ENCODE data around the gene SPAG16. TPM values are rescaled to one million over a fixed set of nuclear protein-coding genes. Genes with fewer than 3 reads are reported as not detected.

The SPAG16 gene
- total and polyA plus RNA-seq, 2 of the 13 experiments (the other 11 are each of a cell fraction or from before 2014, with no cell fraction given) = 9.6 to 26.5 TPM

DNA sequence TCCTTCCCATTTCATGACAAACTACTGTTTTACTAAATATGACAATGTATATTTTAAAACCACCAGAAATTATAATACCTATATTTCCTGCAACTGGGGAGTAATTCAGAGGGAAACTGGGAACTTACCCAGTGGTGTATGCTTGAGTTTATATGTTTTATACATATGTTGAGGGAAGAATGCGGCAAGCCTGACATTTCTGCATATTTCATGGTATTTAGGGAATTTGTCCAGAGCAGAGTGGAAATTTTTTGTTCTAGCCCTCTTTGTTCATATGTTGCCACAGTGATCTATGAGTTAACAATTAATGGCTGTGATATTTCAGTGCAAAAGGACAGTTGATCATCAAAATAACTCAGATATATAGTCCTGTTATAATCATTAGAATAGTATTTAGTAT lies 895.8 kb downstream of the SPAG16 start:
- no peak overlapping the region for H3K27ac ChIP-seq (ENCODE audit: extremely low read length, insufficient read depth, low read length)
- TF ChIP-seq, protein P1, sequence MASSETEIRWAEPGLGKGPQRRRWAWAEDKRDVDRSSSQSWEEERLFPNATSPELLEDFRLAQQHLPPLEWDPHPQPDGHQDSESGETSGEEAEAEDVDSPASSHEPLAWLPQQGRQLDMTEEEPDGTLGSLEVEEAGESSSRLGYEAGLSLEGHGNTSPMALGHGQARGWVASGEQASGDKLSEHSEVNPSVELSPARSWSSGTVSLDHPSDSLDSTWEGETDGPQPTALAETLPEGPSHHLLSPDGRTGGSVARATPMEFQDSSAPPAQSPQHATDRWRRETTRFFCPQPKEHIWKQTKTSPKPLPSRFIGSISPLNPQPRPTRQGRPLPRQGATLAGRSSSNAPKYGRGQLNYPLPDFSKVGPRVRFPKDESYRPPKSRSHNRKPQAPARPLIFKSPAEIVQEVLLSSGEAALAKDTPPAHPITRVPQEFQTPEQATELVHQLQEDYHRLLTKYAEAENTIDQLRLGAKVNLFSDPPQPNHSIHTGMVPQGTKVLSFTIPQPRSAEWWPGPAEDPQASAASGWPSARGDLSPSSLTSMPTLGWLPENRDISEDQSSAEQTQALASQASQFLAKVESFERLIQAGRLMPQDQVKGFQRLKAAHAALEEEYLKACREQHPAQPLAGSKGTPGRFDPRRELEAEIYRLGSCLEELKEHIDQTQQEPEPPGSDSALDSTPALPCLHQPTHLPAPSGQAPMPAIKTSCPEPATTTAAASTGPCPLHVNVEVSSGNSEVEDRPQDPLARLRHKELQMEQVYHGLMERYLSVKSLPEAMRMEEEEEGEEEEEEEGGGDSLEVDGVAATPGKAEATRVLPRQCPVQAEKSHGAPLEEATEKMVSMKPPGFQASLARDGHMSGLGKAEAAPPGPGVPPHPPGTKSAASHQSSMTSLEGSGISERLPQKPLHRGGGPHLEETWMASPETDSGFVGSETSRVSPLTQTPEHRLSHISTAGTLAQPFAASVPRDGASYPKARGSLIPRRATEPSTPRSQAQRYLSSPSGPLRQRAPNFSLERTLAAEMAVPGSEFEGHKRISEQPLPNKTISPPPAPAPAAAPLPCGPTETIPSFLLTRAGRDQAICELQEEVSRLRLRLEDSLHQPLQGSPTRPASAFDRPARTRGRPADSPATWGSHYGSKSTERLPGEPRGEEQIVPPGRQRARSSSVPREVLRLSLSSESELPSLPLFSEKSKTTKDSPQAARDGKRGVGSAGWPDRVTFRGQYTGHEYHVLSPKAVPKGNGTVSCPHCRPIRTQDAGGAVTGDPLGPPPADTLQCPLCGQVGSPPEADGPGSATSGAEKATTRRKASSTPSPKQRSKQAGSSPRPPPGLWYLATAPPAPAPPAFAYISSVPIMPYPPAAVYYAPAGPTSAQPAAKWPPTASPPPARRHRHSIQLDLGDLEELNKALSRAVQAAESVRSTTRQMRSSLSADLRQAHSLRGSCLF (CRISPR knock-in tag; IDR thresholded peaks at IDR 0.05; ENCODE audit: borderline replicate concordance) = no peak
- no peak for TF ChIP-seq ZNF816 (CRISPR knock-in tag; IDR thresholded peaks at IDR 0.05; ENCODE audit: borderline replicate concordance)
- no peak for TF ChIP-seq CHD2 (IDR thresholded peaks at IDR 0.05; ENCODE audit: low read depth, low read length)
- no peak for TF ChIP-seq MBD4 (IDR thresholded peaks at IDR 0.05; ENCODE audit: borderline replicate concordance, low read length)
- TF ChIP-seq MATR3 (CRISPR knock-in tag; IDR thresholded peaks at IDR 0.05) = no peak
- TF ChIP-seq ELF3 (CRISPR knock-in tag; IDR thresholded peaks at IDR 0.05) = no peak
- TF ChIP-seq ZNF3 (CRISPR knock-in tag; IDR thresholded peaks at IDR 0.05) = no peak
- TF ChIP-seq, protein P2, sequence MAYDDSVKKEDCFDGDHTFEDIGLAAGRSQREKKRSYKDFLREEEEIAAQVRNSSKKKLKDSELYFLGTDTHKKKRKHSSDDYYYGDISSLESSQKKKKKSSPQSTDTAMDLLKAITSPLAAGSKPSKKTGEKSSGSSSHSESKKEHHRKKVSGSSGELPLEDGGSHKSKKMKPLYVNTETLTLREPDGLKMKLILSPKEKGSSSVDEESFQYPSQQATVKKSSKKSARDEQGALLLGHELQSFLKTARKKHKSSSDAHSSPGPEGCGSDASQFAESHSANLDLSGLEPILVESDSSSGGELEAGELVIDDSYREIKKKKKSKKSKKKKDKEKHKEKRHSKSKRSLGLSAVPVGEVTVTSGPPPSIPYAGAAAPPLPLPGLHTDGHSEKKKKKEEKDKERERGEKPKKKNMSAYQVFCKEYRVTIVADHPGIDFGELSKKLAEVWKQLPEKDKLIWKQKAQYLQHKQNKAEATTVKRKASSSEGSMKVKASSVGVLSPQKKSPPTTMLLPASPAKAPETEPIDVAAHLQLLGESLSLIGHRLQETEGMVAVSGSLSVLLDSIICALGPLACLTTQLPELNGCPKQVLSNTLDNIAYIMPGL (CRISPR knock-in tag; IDR thresholded peaks at IDR 0.05; ENCODE audit: borderline replicate concordance in 1 of 2, low read depth in 1 of 2) = no peak
- TF ChIP-seq KLF9 (CRISPR knock-in tag; IDR thresholded peaks at IDR 0.05; ENCODE audit: low read depth) = no peak
- no peak for TF ChIP-seq ZNF660 (CRISPR knock-in tag; IDR thresholded peaks at IDR 0.05; ENCODE audit: borderline replicate concordance, low read depth)
- H3K79me2 ChIP-seq (ENCODE audit: insufficient read depth, low read length) = no peaks in the 10 kb centered on the region
- H3K4me2 ChIP-seq (ENCODE audit: low read depth, low read length) = no peak overlapping the region
- no peaks in the 10 kb centered on the region for H3K36me3 ChIP-seq (replicated peaks in 1 of 2; ENCODE audit: control insufficient read depth in 1 of 2, insufficient read depth in 2 of 2, low read length in 2 of 2)
- BruUV-seq (replicated peaks) = no TSS peak
- no peak for DNase-seq (ENCODE audit: low spot score)
- no peak for ATAC-seq
- ChIA-PET CTCF (ENCODE audit: low intra/inter-chr PET ratio, low total read pairs) (no interaction called here), POLR2A (no interaction called here)
- H3K9me3 ChIP-seq (ENCODE audit: low read length) = no peaks in the 10 kb centered on the region
- no peak overlapping the region for H3K9ac ChIP-seq (ENCODE audit: insufficient read depth, low read depth, low read length)
- WGBS (ENCODE audit: low lambda C conversion rate) = 18% methylated on average over 1 of the region's 1 CpG
- H3K4me3 ChIP-seq (replicated peaks in 1 of 3; ENCODE audit: insufficient read depth in 1 of 3, low read depth in 2 of 3, low read length in 3 of 3) = no peak overlapping the region
- intact Hi-C loops (cut with micrococcal nuclease; ENCODE audit: unreplicated experiment) (no loop called here), in situ Hi-C loops (cut with HindIII; ENCODE audit: extremely low pct_ligation_motif_present, low pct_unique_long_range_greater_than_20kb) (no loop called here)
- no peaks in the 10 kb centered on the region for H3K4me1 ChIP-seq (ENCODE audit: insufficient read depth, low read length)
- FAIRE-seq = no peak
- no peak overlapping the region for H2AFZ ChIP-seq (ENCODE audit: low read length)
- H3K27me3 ChIP-seq (ENCODE audit: control insufficient read depth in 1 of 2, insufficient read depth in 2 of 2, low read length in 2 of 2) = no peaks in the 10 kb centered on the region; a peak in 1 of 5 replicates
- no peaks in the 10 kb centered on the region for H4K20me1 ChIP-seq (ENCODE audit: insufficient read depth, low read length)
